Gastrocnemius medialis (tissue), 4 donors: Measurements from ENCODE around the gene CDC37L1.

Source experiments
- POLR2A ChIP-seq, 2 donors: fragments of 450-650 bp; IDR thresholded peaks; one replicate each; pipeline ENCODE4 v1.6.1; 2017; ENCODE audit warnings: antibody characterized with exemption in 2 of 2, mild to moderate bottlenecking in 2 of 2, moderate library complexity in 2 of 2
- TF ChIP-seq, protein P1 (sequence below), 5 experiments: fragments of 450-650 bp in 3 of 5; fragments of 200-600 bp in 2 of 5; sonication (generic) in 2 of 5; IDR thresholded peaks in 4 of 5; conservative IDR thresholded peaks in 1 of 5; 1 replicate in 4 of 5; 2 replicates in 1 of 5; pipeline ENCODE4 v1.5.1; 2016 to 2019; ENCODE audit warnings: antibody characterized with exemption in 5 of 5, mild to moderate bottlenecking in 3 of 5, moderate library complexity in 3 of 5

DNA sequence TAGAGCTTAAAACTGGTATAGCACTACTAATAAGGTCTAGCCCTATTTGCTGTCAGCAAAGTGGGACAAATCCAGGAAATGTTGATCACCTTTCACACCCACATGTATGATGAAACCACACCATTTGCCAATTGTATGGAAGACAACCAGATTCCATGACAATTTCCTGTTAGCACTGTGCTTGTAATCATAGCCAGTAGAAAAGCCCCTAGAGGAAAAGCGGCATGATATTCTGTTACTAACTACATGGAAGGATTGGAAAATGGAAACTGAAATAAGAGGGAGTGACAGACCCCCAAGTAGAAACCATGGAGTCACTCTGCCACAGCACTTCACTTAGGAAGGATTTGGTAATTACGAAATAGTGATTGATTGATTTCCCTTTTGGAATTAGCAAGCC is 14.0 kb upstream of the CDC37L1 start:
- TF ChIP-seq, protein P1, sequence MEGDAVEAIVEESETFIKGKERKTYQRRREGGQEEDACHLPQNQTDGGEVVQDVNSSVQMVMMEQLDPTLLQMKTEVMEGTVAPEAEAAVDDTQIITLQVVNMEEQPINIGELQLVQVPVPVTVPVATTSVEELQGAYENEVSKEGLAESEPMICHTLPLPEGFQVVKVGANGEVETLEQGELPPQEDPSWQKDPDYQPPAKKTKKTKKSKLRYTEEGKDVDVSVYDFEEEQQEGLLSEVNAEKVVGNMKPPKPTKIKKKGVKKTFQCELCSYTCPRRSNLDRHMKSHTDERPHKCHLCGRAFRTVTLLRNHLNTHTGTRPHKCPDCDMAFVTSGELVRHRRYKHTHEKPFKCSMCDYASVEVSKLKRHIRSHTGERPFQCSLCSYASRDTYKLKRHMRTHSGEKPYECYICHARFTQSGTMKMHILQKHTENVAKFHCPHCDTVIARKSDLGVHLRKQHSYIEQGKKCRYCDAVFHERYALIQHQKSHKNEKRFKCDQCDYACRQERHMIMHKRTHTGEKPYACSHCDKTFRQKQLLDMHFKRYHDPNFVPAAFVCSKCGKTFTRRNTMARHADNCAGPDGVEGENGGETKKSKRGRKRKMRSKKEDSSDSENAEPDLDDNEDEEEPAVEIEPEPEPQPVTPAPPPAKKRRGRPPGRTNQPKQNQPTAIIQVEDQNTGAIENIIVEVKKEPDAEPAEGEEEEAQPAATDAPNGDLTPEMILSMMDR (IDR thresholded peaks at IDR 0.05 in 4 of 5, conservative IDR thresholded peaks at IDR 0.05 in 1 of 5), result no peak
- TF ChIP-seq POLR2A (IDR thresholded peaks at IDR 0.05), result no peak
